IPS DF 19.7 (cell line): Measurements from ENCODE around the gene ITGB1.
"Not testable (repeated sequence)": the region's sequence is repeated elsewhere in the genome, so short reads cannot be mapped to it uniquely, and the experiment has no call there.

ENCODE experiments used
- DNase-seq: peaks from one replicate; pipeline ENCODE4 v3.0.0-alpha.2; 2013; ENCODE audit warnings: low read depth, low spot score

ITGB1 gene

GRCh38 chr10:32980558-32981468 is 22.8 kb upstream of the ITGB1 start:
- DNase-seq = peak; percentile 84

DNA sequence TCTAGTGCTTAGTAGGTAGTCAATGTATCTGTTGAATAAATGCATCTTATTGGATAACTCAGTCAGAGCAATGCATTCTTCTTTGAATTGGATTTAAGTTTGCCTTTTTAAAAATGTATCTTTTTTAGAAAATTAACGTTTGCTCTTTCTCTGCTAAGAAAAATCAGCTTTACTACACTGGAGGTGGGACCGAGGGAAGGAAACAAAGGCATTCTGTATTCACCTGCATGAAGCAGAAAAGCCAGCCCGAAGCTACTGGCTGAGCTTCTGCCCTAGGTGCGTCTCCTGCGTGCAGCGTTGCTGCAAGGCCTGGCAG is 22.2 kb upstream of the ITGB1 start:
- no peak for DNase-seq

- DNase-seq = not testable (repeated sequence)
Observed at GRCh38 chr10:32979719-32980118, 21.7 kb upstream of the ITGB1 start.

GRCh38 chr10:32979041-32979440 is 21.0 kb upstream of the ITGB1 start:
- DNase-seq = no peak

DNA sequence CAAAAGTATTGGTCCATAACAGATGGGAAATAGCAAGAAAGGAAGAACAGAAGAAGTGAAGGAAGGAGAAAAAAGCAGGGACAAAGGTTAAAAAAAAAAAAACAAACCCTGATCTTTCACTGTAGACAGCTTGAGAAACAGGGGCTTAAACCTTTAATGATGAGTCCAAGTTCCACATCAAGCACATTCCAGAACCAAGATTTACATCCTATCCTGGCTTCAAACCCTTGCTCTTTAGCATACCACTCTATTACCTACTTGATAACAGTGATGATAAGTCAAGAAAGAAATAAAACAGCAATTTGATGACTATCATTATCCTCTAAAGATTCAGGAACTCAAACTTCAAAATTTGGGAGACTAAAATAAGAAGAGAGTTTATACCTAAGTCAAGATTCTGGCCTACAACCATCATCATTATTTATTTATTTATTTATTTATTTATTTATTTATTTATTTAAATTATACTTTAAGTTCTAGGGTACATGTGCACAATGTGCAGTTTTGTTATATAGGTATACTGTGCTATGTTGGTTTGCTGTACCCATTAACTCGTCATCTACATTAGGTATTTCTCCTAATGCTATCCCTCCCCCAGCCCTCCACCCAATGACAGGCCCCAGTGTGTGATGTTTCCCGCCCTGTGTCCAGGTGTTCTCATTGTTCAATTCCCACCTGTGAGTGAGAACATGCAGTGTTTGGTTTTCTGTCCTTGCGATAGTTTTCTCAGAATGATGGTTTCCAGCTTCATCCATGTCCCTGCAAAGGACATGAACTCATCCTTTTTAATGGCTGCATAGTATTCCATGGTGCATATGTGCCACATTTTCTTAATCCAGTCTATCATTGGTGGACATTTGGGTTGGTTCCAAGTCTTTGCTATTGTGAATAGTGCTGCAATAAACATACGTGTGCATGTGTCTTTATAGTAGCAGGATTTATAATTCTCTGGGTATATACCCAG is 20.1 kb upstream of the ITGB1 start:
- not testable (repeated sequence) for DNase-seq

DNA sequence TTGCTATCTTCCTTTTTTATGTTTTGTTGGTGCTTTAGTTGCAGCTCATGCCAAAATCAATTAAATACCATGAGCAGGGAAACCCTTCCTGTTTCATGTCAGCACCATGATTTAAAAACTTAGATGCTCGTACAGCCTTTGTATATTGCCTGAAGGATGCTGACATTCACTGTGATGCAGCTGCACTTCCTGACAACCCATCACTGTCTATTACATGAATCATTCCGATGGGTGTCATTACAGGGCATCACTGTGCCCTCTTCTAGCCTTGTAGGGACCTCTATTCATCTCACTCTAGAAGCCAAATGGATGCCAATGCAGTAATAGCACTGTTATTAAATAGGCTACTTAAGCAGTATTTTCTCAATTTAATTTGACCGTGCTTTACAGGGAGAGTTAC is 18.3 kb upstream of the ITGB1 start:
- DNase-seq = no peak

GRCh38 chr10:32972929-32973328 is 14.9 kb upstream of the ITGB1 start:
- DNase-seq = no peak

- no peak for DNase-seq
Observed at GRCh38 chr10:32972460-32972859, 14.4 kb upstream of the ITGB1 start.

GRCh38 chr10:32971536-32972091 is 13.6 kb upstream of the ITGB1 start:
- DNase-seq = no peak

GRCh38 chr10:32970910-32971309 is 12.9 kb upstream of the ITGB1 start:
- no peak for DNase-seq

DNA sequence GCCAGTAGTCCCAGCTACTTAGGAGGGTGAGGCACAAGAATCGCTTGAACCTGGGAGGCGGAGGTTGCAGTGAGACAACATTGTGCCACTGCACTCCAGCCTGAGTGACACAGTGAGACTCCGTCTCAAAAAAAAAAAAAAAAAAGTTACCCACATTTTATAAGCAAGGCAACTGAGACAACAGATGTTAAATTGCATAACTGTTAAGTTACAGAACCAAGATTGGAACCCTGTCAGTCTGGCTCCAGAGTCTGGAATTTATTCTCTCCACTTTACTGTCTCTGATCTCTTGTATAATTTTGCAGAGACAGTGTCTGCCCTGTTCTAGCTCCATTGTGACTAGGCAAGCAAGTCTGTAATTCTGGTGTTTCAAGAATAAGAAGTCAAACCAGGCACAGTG is 6.2 kb upstream of the ITGB1 start:
- DNase-seq = no peak

GRCh38 chr10:32963096-32963495 is 5.1 kb upstream of the ITGB1 start:
- DNase-seq = no peak

- DNase-seq = no peak
Observed at GRCh38 chr10:32962521-32962920, 4.5 kb upstream of the ITGB1 start.

DNA sequence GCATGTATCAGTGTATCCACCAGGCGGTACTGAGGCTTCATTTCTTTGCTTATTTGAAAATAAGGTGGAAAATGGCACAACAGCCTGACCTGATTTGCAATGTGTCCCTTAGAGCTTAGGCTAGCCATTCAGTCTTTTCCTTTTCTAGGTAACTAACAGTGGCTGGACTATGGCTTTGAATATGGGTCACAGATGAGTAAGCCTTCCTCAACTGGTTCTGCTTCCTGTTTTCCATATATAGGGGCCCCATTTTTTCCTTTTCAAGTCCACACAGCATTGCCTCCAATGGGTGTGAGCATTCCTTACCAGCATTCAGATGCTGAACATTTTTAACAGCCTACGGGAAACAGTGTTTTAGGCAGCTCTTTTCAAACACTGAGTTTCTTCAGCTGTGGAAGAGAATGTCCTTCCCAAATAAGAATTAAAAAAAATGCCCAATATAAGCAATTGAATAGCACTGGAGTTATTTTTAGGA is 3.9 kb upstream of the ITGB1 start:
- DNase-seq = peak; percentile 68

GRCh38 chr10:32961343-32961894 is 3.4 kb upstream of the ITGB1 start:
- no peak for DNase-seq

- no peak for DNase-seq
Observed at GRCh38 chr10:32960022-32960421, 2.0 kb upstream of the ITGB1 start.

GRCh38 chr10:32959006-32959920 is 1.2 kb upstream of the ITGB1 start:
- DNase-seq = no peak

DNA sequence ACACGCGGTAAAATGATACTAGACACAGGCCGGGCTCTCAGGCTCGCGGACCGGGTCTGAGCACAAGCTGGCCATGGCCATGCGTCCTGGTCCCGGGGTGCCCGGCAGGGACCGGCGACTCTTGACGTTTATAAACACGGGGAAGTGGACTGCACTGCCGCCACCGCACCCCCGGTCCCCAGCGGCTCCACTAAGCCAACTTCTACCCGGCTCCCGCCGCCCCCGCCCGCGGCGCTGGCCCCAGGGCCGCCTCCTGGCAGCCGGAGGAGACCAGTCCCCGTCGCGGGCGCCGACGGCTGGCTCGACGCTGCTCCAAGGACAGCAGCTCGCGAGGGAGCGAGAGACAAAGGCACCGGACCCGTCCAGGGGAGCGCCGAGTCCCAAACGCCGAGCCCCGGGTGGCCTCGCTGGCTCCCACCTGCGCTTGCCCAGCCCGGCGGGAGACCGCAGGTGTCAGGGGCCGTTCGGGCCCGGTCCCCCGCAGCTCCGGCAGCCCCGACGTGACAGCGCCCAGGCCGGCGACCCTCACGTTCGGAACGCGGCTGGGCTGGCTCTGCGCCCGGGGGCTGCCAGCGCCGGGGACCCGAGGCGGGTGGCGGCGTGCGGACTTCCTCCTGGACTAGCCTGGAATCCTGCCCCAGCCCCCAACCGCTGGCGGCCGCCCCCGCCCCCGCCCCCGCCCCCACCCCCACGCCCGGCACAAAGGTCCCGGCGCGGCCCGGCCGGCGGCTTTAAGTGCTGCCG is 517 bp downstream of the ITGB1 start:
- DNase-seq = no peak

GRCh38 chr10:32956365-32957197 is 1.4 kb downstream of the ITGB1 start:
- no peak for DNase-seq
